Measurements from ENCODE around the gene RPS3A. TPM values are rescaled to one million over a fixed set of nuclear protein-coding genes. Genes with fewer than 3 reads are reported as not detected.

Gene RPS3A
- total RNA-seq, 1 experiment from 2014 or later: 2,679 TPM

DNA sequence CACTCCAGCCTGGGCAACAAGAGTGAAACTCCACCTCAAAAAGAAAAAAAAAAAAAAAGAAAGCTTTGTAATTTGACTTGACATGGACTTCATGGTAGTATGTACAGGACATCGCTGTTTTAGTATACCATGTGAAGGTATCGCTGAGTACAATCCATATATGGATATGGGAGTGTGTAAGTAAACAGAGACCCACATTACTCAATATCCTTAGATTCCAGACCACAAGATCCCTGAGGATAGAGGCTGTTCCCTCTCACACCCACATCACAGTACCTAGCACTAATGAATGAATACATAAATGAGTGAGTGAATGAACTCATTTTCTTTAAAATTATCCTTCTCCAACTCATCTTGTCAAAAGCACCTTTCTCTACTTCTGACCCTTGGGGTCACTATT is 8.4 kb upstream of the RPS3A start:
- no peak overlapping the region for H3K9ac ChIP-seq (ENCODE audit: extremely low read depth, insufficient read length, low read length)
- H4K20me1 ChIP-seq (ENCODE audit: control insufficient read depth, insufficient read depth, insufficient read length): no peaks in the 10 kb centered on the region
- no peak overlapping the region for H2BK20ac ChIP-seq (ENCODE audit: low read depth, low read length, poor library complexity, severe bottlenecking)
- H3K9me3 ChIP-seq (ENCODE audit: control insufficient read depth, low read depth, low read length): no peaks in the 10 kb centered on the region
- no peak overlapping the region for H3K23ac ChIP-seq (ENCODE audit: insufficient read length, low read depth, low read length)
- H3K4me1 Mint-ChIP-seq: peaks cover 21 to 27% of the 10 kb centered on the region in 2 experiments
- H2BK12ac ChIP-seq (ENCODE audit: insufficient read length, low read depth, low read length): no peak overlapping the region
- no peak overlapping the region for H4K5ac ChIP-seq (ENCODE audit: insufficient read length, low read depth, low read length)
- no peaks in the 10 kb centered on the region for H3K27me3 ChIP-seq (ENCODE audit: insufficient read depth, low read length)
- no peak overlapping the region for H2BK5ac ChIP-seq (ENCODE audit: insufficient read length, low read length)
- H3K79me1 ChIP-seq (ENCODE audit: insufficient read depth, low read depth, low read length, poor library complexity, severe bottlenecking): no peaks in the 10 kb centered on the region
- H3K79me2 ChIP-seq (ENCODE audit: insufficient read depth, low read length): no peaks in the 10 kb centered on the region
- H3T11ph ChIP-seq (ENCODE audit: low read length): no peak overlapping the region
- H3K27me3 Mint-ChIP-seq (ENCODE audit: low read depth): no peaks in the 10 kb centered on the region
- H2AK5ac ChIP-seq (ENCODE audit: insufficient read length, low read length): no peak overlapping the region
- H3K27ac Mint-ChIP-seq: peak overlapping the region in 1 of 3 experiments; percentile 46; a peak in 1 of 7 replicates
- no peak overlapping the region for H2AFZ ChIP-seq (ENCODE audit: low read length)
- H3K4ac ChIP-seq (ENCODE audit: low read depth, low read length): no peak overlapping the region
- H3K36me3 Mint-ChIP-seq (ENCODE audit: insufficient read depth in 1 of 3, low read depth in 3 of 3): no peaks in the 10 kb centered on the region
- H3K56ac ChIP-seq (ENCODE audit: insufficient read length, low read depth, low read length): no peak overlapping the region
- no peak overlapping the region for H3K4me2 ChIP-seq (ENCODE audit: insufficient read depth, insufficient read length, low read length)
- no peaks in the 10 kb centered on the region; the same call in 1 of the 2 replicates for H3K4me1 ChIP-seq (ENCODE audit: insufficient read depth, low read length)
- H3K4me3 Mint-ChIP-seq: no peak overlapping the region
- no peak overlapping the region for H4K8ac ChIP-seq (replicated peaks; ENCODE audit: insufficient read length, low read depth, low read length)
- no peak overlapping the region for H3K14ac ChIP-seq (ENCODE audit: insufficient read depth, low read length)
- H4K91ac ChIP-seq (ENCODE audit: insufficient read length, low read depth, low read length): no peak overlapping the region
- H3K23me2 ChIP-seq (ENCODE audit: insufficient read length, low read depth, low read length, poor library complexity, severe bottlenecking): no peaks in the 10 kb centered on the region
- TF ChIP-seq CTCF (conservative IDR thresholded peaks at IDR 0.05): no peak
- no peak overlapping the region for H2BK120ac ChIP-seq (ENCODE audit: low read depth, low read length, poor library complexity, severe bottlenecking)
- H3K18ac ChIP-seq (ENCODE audit: insufficient read length, low read depth, low read length): no peak overlapping the region
- WGBS (ENCODE audit: extremely low coverage, insufficient read length, low lambda C conversion rate): no CpG with 5 or more reads among the region's 2 CpGs
- H2BK15ac ChIP-seq (ENCODE audit: low read depth, low read length): no peak overlapping the region
- H3K9me3 Mint-ChIP-seq: no peaks in the 10 kb centered on the region
- H3K27ac ChIP-seq (ENCODE audit: insufficient read length, low read depth, low read length): no peak overlapping the region
- DNase-seq: no peak

Measured in H9 (cell line).